Gastroesophageal sphincter (tissue), 4 donors: Measurements from ENCODE around the gene HNRNPM. TPM values are rescaled to one million over a fixed set of nuclear protein-coding genes. Genes with fewer than 3 reads are reported as not detected.
"Not testable (repeated sequence)": the region's sequence is repeated elsewhere in the genome, so short reads cannot be mapped to it uniquely, and the experiment has no call there.

ENCODE experiments used
- ATAC-seq: fragments of 150-250 bp; one replicate; pipeline ENCODE4 v1.9.1; 2016; ENCODE audit warnings: mild to moderate bottlenecking, moderate library complexity
- H3K27ac ChIP-seq, 4 donors: fragments of 200-600 bp; sonication (generic) in 3 of 4; 1 replicate in 3 of 4; 2 replicates in 1 of 4; pipeline ENCODE4 v1.5.1; 2016 to 2019
- H3K27me3 ChIP-seq: fragments of 200-600 bp; sonication (generic); one replicate; pipeline ENCODE4 v1.5.1; 2019
- H3K36me3 ChIP-seq, 2 donors: fragments of 200-600 bp; sonication (generic); one replicate each; pipeline ENCODE4 v1.5.1; 2019; ENCODE audit warnings: control low read depth in 1 of 2
- H3K4me1 ChIP-seq, 3 donors: fragments of 200-600 bp; sonication (generic); 1 replicate in 2 of 3; 2 replicates in 1 of 3; pipeline ENCODE4 v1.5.1; 2016 to 2019; ENCODE audit warnings: control low read depth in 2 of 3
- H3K4me3 ChIP-seq, 2 donors: fragments of 200-600 bp; sonication (generic); one replicate each; pipeline ENCODE4 v1.5.1; 2019; ENCODE audit warnings: mild to moderate bottlenecking in 1 of 2, moderate library complexity in 1 of 2
- H3K9me3 ChIP-seq, 3 donors: fragments of 200-600 bp; sonication (generic); one replicate each; pipeline ENCODE4 v1.5.1; 2017 to 2019; ENCODE audit warnings: control low read depth in 2 of 3
- EP300 ChIP-seq: sonication (generic); formaldehyde crosslinking; IDR thresholded peaks from one replicate; pipeline ENCODE4 v1.6.1; 2017; ENCODE audit warnings: antibody characterized with exemption, mild to moderate bottlenecking
- POLR2A ChIP-seq, 2 donors: fragments of 450-650 bp; IDR thresholded peaks; one replicate each; pipeline ENCODE4 v1.6.1; 2017; ENCODE audit warnings: antibody characterized with exemption in 2 of 2, mild to moderate bottlenecking in 2 of 2, moderate library complexity in 1 of 2
- POLR2AphosphoS5 ChIP-seq: sonication (generic); formaldehyde crosslinking; IDR thresholded peaks from one replicate; pipeline ENCODE4 v1.6.1; 2017; ENCODE audit warnings: antibody characterized with exemption
- WGBS, 2 donors: methylation state at CpG; one replicate each; pipeline ENCODE4 v1.1.5; 2018; ENCODE audit warnings: low coverage in 1 of 2; 5-methylcytosine and 5-hydroxymethylcytosine counted together
- total RNA-seq, 4 donors: library from RNA; depleted of rRNA; stranded (reverse); fragments of >200 nt; gene quantifications; one replicate each; pipeline ENCODE4 v1.1.0, GENCODE V29; 2016
- TF ChIP-seq, protein P1 (sequence below), 4 experiments: fragments of 200-600 bp in 2 of 4; fragments of 450-650 bp in 2 of 4; sonication (generic) in 1 of 4; IDR thresholded peaks; one replicate each; pipeline ENCODE4 v1.5.1; 2017 to 2019; ENCODE audit warnings: antibody characterized with exemption in 4 of 4, mild to moderate bottlenecking in 2 of 4, moderate library complexity in 2 of 4

HNRNPM gene
- total RNA-seq, 4 donors from 2014 or later: 75.1 to 120 (median 101) TPM

DNA sequence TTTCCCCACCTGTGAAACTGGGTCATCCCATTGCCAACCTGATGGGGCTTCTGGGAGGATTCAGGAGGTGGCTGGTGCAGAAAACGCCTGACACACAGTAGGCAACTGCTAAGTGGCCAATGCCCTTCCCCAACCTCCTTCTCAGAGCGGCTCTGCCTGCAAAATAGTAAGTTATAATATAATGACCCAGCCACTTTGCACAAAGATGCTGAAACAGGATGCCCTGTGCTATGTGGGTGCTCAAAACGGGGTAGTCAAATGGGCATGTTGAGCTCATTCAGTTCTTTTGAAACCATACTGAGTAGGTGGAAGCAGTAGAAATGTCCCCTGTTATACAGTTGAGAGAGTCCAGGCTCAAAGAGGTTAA, 31.2 kb upstream of the HNRNPM start:
- Histone ChIP-seq H3K9me3 (no peaks in the 10 kb centered on the region), H3K4me1 (peaks cover 0 to 57% (median 23%) of the 10 kb centered on the region in 3 donors), H3K4me3 (peak overlapping the region; percentile 65 to 89), H3K27ac (peak overlapping the region; percentile 76 to 88 (median 88)), H3K27me3 (no peaks in the 10 kb centered on the region), H3K36me3 (no peaks in the 10 kb centered on the region)
- no peak for TF ChIP-seq POLR2AphosphoS5
- no peak for ATAC-seq
- whole genome bisulfite sequencing, 2 donors: 0% methylated on average over 1 of the region's 3 CpGs; no CpG with 5 or more reads in 1 of the 2 donors

- TF ChIP-seq, protein P1, sequence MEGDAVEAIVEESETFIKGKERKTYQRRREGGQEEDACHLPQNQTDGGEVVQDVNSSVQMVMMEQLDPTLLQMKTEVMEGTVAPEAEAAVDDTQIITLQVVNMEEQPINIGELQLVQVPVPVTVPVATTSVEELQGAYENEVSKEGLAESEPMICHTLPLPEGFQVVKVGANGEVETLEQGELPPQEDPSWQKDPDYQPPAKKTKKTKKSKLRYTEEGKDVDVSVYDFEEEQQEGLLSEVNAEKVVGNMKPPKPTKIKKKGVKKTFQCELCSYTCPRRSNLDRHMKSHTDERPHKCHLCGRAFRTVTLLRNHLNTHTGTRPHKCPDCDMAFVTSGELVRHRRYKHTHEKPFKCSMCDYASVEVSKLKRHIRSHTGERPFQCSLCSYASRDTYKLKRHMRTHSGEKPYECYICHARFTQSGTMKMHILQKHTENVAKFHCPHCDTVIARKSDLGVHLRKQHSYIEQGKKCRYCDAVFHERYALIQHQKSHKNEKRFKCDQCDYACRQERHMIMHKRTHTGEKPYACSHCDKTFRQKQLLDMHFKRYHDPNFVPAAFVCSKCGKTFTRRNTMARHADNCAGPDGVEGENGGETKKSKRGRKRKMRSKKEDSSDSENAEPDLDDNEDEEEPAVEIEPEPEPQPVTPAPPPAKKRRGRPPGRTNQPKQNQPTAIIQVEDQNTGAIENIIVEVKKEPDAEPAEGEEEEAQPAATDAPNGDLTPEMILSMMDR (IDR thresholded peaks at IDR 0.05): no peak
- no peak for TF ChIP-seq POLR2AphosphoS5
- TF ChIP-seq POLR2A (IDR thresholded peaks at IDR 0.05): no peak
- no peak for TF ChIP-seq EP300
- Histone ChIP-seq H3K4me1 (peaks cover 0 to 62% (median 23%) of the 10 kb centered on the region in 3 donors), H3K4me3 (no peak overlapping the region), H3K36me3 (peaks cover 0 to 4% of the 10 kb centered on the region in 2 donors), H3K27ac (peak overlapping the region; percentile 4 to 88 (median 59)), H3K9me3 (no peaks in the 10 kb centered on the region), H3K27me3 (no peaks in the 10 kb centered on the region)
- 43 to 46% methylated on average over 1 to 4 of the region's 4 CpGs for WGBS, 2 donors
- ATAC-seq: no peak
Observed at GRCh38 chr19:8416796-8417195, 28.0 kb upstream of the HNRNPM start.

DNA sequence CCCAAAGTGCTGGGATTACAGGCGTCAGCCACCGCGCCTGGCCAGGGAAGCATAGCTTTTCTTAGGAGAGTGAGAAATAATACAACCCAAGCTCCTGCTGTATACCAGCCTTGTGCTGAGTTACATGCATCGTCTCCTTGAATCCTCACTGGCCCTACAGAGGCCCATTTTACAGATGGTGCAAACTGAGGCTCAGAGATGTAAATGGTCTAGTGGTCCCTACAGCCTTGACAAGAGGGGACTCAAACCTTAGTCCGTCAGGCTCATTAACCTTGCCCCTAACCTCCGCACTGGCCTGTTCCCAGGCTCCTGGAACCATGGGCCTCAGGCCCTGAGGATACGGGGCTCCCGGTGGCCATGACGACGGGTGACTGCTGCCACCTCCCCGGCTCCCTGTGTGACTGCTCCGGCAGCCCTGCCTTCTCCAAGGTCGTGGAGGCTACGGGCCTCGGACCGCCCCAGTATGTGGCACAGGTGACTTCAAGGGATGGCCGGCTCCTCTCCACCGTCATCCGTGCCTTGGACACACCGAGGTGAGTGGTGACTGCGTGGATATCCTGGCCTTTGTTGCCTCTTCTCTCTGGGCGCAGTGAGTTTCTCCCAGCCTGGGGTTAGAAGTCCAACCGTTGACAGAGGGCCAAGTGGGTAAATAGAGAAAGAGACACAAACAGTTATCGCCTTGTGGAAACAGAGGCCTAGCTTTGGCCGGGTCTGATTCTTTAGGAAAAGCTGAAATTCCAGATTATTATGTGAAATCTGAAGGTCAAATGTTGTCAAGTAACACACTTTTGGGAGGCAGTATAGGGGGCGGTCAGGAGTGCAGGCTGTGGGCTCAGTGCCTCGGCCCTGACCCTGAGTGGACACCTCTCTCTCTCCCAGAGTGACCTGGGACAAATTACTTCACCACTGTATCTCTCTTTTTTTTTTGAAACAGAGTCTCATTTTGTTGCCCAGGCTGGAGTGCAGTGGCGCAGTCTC, 23.0 kb upstream of the HNRNPM start:
- H3K27ac ChIP-seq: peak overlapping the region in 3 of 4 donors; percentile 4 to 29 (median 22)
- WGBS, 2 donors: 70 to 88% methylated on average over 6 to 7 of the region's 28 CpGs
- H3K27me3 ChIP-seq: no peaks in the 10 kb centered on the region
- no peak for ATAC-seq
- TF ChIP-seq EP300 (no peak), POLR2AphosphoS5 (no peak), POLR2A (IDR thresholded peaks at IDR 0.05) (no peak)
- TF ChIP-seq, protein P1 (IDR thresholded peaks at IDR 0.05): no peak
- H3K36me3 ChIP-seq: peaks cover 0 to 26% of the 10 kb centered on the region in 2 donors
- no peak overlapping the region for H3K4me3 ChIP-seq
- no peaks in the 10 kb centered on the region for H3K9me3 ChIP-seq
- H3K4me1 ChIP-seq: peaks cover 0 to 50% (median 23%) of the 10 kb centered on the region in 3 donors

- WGBS, 2 donors: 6 to 15% methylated on average over 3 to 7 of the region's 9 CpGs
- TF ChIP-seq POLR2AphosphoS5 (peak; percentile 92), POLR2A (IDR thresholded peaks at IDR 0.05) (peak in 1 of 2 donors; percentile 22)
- TF ChIP-seq, protein P1 (IDR thresholded peaks at IDR 0.05): no peak
- Histone ChIP-seq H3K27me3 (no peaks in the 10 kb centered on the region), H3K4me1 (peaks cover 0 to 29% (median 16%) of the 10 kb centered on the region in 3 donors), H3K9me3 (no peaks in the 10 kb centered on the region), H3K4me3 (peak overlapping the region in 1 of 2 donors; percentile 5), H3K27ac (peak overlapping the region; percentile 51 to 93 (median 82)), H3K36me3 (peaks cover 0 to 46% of the 10 kb centered on the region in 2 donors)
- ATAC-seq: peak; percentile 99
Observed at GRCh38 chr19:8423817-8424223, 21.0 kb upstream of the HNRNPM start.

GRCh38 chr19:8425331-8425730, 19.4 kb upstream of the HNRNPM start:
- H3K27ac ChIP-seq: peak overlapping the region in 2 of 4 donors; percentile 82 to 83
- not testable (repeated sequence) for H3K9me3 ChIP-seq, H3K4me3 ChIP-seq, ATAC-seq, H3K27me3 ChIP-seq
- peaks cover 0 to 26% (median 16%) of the 10 kb centered on the region in 3 donors for H3K4me1 ChIP-seq
- 90 to 97% methylated on average over 4 to 6 of the region's 6 CpGs for WGBS, 2 donors
- peaks cover 0 to 61% of the 10 kb centered on the region in 2 donors for H3K36me3 ChIP-seq
